ENCODE results near the gene DYNLRB2.

DYNLRB2 gene

DNA sequence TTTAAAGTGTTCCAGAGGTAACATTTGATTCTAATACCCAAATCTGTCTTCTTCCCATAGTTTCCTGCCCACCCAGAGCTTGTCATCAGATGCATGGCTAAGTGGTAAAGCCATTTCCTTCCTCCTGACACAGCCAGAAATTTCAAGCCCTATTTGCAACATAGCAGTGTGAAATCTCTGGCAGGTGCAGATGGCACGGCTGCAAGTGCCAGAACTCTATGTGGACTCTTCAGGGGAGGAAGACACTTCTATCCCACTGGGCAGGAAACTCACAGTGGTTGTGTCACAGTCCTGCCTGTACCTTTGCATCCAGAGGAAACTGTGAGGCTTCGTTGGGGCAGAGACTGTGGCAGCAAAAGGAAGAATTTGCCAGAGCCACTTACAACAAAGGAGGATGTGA, 13.2 kb downstream of the DYNLRB2 start:
- no peak for DNase-seq

DNA sequence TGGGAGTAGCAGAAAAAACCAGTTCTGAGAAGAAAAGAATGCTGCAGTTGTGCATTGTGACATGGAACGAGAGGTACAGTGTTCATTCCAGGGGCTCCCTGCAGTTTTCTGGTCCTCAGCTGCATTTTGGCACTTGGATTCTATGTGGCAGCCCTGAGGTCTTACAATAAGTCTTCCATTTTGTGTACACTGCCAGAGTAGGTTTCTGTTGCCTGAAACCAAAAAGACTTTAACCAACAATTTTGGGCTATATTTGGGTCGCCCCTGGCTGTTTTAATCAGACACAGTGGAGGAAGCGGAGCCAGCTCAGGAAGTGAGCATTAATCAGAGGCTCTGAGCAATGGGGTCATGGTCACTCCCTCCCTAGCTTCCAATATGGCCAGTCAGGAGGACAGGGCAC, 15.7 kb downstream of the DYNLRB2 start:
- DNase-seq: no peak

DNA sequence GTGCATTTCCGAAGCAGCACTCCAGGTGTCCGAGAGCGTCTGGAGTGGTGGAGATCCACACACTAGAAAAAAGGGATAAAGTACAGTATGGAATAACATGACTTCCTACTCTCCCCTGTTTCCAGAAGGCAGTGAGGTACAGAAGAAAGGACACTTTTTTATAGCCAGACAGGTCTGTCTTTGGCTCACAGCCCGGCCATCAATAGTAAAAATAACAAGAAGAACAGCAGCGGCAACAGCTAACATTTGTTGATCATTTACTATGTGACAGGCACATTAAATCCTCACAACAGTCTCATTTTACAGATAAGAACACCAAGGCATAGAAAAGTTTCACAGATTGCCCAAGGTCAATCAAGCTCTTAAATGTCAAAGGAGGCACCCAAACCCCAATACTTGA, 16.2 kb downstream of the DYNLRB2 start:
- DNase-seq: no peak

DNA sequence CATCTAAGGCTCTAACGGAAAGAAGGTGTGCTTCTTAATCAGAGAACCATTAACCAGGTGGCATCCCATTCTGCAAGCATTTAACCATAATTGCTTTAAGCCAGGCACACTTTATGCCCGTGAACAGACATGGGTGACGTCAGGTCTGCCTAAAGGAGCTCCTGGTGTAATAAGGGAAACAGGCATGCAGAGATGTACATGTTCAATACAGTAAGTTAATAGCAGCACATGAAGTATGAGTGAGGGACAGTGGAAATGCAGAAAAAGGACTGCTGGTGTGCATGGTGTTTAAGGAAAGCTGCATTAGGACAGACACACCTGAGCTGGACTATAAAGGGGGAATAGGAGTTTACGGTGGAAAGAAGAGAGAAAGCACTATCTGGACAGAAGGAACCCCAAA, 18.6 kb downstream of the DYNLRB2 start:
- no peak for DNase-seq

DNA sequence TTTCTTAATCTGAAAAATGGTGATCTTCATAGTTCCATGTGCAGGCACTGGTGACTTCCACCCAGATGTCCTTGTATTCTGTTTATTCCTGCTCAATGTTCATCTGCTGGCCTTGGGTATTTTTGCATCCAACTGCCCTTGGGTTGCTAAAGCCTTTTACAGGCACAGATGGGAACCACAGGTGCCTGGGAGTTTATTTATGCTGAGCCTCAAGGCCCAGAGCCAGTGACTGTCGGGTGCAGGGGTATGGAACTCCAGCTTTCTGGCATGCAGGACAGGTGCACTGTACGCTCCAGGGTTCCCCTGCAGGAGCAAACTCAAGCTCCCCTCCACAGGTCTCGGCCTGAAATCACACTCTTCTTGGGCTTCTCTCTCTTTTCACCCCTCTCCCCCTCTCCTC, 22.3 kb downstream of the DYNLRB2 start:
- no peak for DNase-seq

DNA sequence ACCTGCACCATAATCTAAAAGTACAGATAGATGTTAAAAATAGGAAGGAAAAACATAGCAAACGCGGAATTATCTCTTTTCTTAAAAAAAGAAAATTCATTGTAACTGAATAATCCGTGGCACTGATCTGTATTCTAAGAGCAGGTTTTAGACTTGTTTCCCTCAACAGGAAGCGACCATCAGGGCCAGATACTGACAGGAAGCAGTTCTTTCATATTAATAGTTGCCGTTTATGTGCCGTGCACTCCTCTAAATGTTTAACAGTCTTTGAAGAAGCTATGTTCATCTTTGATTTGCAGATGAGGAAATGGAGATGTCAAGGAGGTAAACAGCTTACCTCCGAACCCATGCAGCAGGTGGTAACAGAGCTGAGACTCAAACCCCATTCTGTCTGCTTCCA, 23.6 kb downstream of the DYNLRB2 start:
- no peak for DNase-seq

DNA sequence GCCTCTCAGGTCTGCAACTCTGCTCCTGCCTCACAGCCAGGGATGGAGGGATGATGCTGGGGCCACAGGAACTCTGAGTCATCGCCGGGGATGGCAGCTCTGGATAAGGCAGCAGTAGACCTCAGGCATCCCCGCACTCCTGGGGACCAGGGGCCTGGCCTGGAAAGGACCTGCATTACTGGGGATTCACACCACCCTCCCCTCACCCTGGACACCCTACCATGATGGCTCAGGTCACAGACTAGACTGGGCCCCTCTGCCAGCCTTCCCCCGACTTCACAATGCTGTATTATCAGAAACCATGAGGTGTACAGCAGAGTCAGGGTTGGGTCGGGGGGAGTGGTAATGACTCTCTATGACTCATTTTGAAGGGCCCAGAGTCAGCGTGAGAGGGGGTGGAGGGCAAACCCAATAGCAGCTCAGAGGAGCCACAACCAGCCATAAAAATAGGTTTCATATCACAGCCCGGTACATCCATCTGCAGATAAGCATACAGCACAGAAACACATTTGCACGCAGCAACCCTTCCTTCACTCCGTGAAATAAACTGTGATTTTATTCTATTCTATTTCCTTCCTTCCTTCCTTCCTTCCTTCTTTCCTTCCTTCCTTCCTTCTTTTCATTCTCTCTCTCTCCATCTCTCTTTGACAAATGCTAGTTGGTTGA, 28.8 kb downstream of the DYNLRB2 start:
- DNase-seq: peak; percentile 82

DNA sequence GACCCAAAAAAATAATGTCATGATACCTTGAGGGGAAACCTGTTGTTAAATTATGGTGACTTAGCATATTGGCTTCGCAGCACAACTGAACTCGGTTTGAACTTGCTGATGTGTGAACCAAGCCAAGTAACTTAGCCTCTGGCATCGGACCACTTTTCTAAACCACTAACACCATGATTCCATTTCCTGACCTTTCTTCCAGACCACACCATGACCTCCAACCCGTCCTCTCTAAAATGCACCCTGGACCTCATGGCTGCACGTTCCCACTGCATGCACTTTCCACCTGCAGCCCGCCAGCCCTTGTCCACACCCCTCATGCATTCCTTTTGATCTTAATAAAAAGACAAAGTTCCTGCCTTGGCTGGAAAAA, 29.3 kb downstream of the DYNLRB2 start:
- no peak for DNase-seq

DNA sequence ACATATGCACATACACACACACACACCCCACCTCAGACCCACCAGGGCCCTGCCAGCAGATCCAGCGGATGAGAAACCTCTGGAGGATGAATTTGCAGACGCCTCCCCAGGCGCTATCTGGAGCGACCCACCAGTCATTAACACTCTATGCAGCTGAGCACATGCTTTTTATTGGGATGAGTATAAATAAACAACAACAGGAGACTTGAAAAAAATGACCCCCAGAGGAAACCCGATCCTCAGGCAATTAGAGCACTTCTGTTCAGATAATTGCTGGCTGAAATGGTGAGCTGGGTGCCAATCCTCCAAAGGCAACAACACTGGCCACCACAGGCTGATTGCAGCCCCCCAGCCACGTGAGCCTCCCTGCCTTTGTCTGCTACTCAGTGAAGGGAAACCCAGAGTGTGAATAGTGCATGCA, 32.9 kb downstream of the DYNLRB2 start:
- no peak for DNase-seq

DNA sequence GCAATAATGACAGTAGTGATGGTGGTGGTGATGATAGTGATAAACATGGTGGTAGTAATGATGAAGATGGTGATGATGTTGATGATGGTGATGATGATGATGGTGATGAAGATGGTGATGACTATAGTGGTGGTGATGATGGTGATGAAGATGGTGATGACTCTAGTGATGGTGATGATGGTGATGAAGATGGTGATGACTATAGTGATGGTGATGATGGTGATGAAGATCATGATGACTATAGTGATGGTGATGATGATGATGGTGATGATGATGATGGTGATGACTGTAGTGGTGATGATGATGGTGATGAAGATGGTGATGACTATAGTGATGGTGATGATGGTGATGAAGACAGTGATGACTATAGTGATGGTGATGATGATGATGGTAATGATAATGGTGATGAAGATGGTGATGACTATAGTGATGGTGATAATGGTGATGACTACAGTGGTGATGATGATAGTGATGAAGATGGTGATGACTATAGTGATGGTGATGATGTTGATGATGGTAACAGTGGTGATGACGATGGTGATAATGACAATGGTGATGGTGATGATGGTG, 35.6 kb downstream of the DYNLRB2 start:
- no peak for DNase-seq

DNA sequence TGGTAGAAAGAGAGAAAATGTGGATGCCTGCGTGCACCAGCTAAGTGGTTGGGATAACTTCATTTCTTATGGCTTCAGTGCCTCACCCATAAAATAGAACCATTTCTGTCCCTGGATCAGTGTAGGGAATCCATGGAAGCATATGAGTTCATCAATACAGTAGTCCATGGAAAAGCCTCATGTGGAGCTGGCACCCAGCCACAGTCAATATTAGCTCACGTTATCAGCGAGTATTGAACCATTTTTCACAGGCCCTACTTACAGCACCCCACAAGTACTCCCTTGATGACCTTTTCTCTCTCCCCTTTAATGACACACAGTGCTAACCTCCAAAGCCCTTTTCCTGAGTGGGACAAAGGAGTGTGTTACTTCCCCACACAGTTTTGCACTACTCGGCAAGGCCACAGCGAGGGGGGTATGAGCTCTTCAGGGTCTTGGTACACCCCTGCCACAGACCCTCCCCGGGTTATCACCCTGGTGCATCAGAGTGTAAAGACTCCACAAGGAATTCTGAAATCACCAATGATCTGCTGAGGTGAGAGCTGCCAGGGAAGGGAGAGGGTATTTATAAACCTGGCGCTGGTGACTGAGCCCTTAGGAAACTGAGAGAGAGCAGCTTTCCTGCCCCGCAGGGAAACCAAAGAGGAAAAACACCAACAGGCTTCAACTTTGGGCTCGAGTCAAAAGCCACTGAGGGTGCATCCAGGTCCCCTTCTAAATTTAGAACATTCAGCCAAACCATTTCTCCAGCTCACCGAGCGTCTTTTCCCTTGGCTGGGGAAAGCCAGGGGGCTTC, 36.9 kb downstream of the DYNLRB2 start:
- no peak for DNase-seq

DNA sequence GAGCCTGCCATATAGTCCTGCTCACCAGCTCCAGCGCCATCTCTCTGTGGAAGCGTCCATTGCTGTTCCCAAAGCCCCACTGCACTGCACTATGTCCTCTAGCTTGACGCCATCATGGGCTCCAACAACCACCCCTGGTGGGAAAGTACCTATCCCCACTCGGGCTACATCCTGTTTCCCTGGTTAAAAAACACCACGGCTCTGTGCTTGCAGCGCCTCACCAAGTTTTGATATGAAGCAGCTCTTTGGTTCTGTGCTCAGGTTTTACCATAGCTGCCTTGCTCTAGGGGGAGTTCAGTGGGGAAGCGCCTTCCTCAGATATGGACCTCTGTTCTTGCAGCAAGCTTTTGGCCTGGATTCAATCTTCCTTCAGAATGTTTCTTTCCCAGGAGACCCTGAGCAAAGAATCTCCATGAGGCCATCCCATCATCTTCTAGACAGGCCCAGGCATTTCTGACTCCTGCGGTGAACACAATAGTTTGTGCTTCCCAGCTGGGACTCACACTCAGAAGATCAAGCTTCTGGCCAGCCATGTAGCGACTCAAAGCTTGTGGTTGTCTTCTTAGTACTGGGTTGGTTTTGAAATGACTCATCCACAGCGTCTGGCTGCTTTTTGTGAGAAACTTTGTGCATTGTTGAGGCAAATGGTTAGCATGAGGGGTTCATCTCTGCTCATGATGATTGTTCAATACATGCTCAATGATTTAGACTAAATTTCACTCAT, 39.5 kb downstream of the DYNLRB2 start:
- DNase-seq: peak; percentile 70

DNA sequence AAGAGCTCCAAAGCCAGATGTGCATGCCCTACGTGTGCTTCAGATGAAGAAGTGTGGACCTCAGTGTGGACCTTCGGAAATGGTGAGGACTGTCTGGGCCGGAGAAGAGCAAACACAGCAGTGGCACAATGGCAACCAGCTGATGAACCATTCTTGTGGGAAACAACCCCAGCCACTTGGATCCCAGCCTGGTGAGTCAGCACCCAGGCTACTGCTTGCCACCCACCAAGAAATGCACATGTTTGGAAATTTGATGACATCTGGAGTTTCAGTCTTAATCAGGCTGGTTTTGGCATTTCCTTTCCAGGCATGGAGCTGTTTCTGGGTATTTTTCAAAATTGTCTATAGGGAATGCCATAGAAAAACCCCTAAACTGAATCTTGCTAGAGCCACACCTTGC, 42.7 kb downstream of the DYNLRB2 start:
- peak; percentile 62 for DNase-seq

DNA sequence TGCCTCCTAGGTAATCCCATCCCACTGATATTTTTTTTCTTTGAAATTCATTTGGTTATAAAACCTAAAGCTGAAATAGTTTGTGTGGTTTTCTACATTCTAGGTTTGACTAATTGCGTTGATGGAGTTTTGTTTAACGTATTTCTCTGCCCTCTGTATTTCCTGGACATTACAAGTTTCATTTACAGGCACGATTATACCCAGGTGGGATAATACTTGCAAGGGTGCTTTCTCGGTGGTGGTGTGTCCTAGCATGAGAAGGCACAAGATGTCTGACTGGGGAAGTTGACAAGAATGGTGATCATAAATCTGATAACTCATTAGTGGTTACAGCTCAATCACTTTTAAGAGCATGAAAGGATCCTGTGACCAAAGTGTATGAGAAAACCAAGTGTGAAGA, 45.0 kb downstream of the DYNLRB2 start:
- DNase-seq: no peak

DNA sequence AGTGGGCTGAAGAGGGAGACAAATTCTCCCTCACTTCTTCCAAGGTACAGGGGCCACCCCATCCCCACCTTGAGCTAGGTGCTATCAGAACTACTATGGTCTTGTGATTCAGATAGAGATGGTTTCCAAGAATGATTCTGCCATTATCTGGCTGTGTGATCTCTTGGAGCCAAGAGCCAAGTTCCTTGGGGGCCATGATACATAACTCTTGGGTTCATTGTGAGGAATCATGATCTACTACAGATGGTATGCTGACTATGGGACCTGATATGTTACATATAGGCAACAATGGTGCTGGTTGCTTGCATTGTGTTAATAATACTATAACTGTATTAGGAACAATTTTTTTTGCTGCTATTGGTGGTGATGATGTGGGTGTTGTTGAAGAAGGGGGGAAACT, 45.7 kb downstream of the DYNLRB2 start:
- no peak for DNase-seq

DNA sequence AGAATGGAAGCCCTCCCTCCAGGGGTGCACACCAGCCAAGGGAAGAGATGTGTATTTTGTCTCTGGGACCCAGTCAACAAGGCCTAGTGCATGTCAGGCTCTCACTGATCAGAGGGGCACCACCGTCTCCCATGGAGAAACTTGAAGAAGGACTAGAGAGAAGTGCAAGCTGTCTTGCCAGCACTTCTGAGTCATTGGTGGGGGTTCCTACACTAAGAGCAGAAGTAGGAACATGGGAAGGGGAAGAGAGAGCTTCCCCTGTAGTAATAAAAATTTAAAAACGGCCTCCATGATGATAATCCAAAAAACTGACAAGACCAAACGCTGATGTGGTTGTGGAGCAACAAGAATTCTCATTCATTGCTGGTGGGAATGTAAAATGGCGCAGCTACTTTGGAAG, 46.3 kb downstream of the DYNLRB2 start:
- DNase-seq: no peak

DNA sequence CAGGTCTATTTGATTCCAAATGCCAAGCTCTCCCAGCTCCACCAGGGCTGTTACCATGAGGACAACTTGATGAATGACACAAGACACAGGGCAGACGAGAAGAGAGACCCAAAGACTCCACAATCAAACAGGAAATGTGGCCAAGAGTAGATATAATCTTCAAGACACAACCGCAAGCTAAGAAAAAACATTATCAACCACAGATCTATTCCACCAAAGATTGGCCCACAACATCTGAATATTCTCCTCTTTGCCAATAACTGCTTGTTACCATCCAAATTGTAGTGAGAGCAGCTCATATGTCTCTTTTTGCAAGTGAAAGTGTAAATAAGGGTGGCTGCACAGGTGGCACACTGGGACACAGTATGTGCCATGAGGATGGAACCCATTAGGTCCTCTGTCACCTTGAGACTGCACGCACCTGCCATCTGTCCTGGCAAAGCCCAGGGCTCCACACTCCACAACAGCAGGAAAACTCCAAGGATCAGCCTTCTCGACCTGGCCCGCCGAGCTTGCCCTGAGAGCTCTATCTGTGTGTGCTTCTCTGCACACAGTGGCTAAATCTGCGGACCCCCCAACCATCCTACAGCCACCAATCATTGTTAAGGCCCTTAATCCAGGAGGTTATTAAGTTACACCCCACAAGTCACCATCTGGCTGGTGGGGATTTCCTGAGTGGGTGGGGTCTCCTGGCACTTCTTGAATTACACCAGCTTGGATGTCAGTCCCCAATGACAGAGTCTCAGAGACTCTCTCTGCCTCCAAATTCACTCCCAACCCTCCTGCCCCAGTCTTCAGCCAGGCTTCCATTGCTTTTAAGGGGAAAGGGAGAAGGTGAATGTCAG, 50.5 kb downstream of the DYNLRB2 start:
- peak; percentile 19 for DNase-seq

DNA sequence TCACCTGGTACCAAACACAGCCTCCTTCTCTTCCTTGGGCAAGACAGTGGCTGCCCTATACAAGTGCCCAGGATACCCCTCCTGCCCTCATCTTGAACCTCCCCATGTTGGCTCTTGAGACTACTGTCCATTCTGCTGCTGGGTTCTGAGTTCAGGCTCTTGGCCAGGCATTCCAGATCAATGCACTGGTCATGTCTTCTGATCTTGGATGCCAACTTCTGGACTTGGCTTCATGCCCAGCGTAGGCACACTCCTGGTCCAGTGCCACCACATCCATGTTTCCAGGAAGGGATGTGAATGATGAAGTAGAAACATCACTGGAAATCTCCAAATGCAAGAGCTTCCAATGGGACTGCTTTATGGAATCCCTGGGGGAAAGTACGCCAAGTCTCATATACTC, 51.5 kb downstream of the DYNLRB2 start:
- no peak for DNase-seq

DNA sequence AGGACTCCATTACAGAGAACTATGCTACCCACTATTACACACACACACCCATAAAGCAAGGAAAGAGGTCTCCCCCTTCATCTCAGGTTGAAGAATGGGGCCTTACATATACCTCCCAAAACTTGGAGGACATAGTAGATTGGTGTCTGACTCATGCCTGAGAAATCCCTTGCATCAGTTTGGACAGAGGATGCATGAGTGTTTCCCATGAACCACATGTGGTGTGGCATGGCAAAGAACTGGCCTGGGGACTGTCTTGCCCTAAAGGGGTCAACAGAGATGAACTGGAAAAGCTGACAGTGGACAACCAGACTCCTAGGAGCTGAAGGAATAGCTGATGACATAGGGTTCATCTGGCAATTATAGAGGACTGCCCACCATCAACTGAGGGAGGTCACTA, 54.0 kb downstream of the DYNLRB2 start:
- DNase-seq: no peak

DNA sequence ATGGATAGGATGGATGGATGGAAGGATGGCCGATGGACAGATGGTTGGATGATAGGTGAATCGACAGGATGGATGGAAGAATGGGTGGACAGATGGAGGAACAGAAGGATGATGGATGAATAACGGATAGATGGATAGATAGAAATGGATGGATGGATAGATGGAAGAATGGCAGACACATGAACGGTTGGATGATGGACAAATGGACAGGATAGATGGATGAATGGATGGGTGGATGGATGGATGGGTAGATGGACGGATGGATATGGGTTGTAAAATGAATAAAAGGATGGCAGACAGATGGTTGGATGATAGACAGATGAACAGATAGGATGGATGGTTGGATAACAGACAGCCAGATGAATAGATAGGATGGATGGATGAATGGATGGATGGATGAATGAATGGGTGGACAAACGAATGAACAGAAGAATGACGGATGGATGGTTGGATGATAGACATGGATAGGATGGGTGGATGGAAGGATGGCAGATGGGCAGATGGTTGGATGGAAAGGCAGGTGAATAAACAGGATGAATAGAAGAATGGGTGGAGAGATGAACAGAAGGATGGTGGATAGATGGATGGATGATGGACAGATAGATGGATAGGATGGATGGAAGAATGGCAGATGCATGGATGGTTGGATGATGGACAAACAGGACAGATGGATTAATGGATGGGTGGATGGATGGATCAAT, 55.9 kb downstream of the DYNLRB2 start:
- no peak for DNase-seq

DNA sequence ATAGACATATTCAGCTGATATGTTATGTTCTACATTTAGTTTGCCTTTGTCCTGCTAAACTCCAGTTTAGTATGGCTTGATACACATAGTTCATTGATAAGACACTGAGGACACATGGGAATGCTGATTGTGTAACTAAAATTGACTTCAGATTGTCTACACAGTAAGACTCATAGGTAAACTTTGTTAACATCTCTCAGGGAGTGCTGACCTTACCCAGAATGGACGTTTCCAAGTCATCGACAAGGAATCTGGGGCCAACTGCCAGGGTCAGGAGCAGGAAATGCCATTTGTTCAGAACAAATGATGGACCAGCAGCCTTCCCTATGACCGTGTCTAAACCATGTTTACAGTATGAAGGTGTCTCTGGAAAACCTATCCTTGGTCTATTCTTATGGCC, 58.7 kb downstream of the DYNLRB2 start:
- DNase-seq: no peak
